Stomach (tissue), 9 donors: Measurements from ENCODE around the gene HACE1. TPM values are rescaled to one million over a fixed set of nuclear protein-coding genes. Genes with fewer than 3 reads are reported as not detected.

Experiments used
- DNase-seq, 2 donors: peaks; one replicate each; pipeline versions ENCODE4 v3.0.0 to v3.0.0-alpha.2; 2013 to 2019
- H3K27ac ChIP-seq, 5 donors: fragments of 200-600 bp in 4 of 5; sonication (generic) in 4 of 5; one replicate each; pipeline ENCODE4 v1.5.1; 2013 to 2019; ENCODE audit warnings: mild to moderate bottlenecking in 1 of 5, moderate library complexity in 1 of 5
- H3K27me3 ChIP-seq, 3 donors: fragments of 200-600 bp; sonication (generic); one replicate each; pipeline ENCODE4 v1.5.1; 2017 to 2019; ENCODE audit warnings: mixed run types in 1 of 3
- H3K36me3 ChIP-seq, 4 donors: fragments of 200-600 bp; sonication (generic); 1 replicate in 3 of 4; 2 replicates in 1 of 4; pipeline ENCODE4 v1.5.1; 2016 to 2019
- H3K4me1 ChIP-seq, 4 donors: fragments of 200-600 bp; sonication (generic); one replicate each; pipeline ENCODE4 v1.5.1; 2016 to 2019
- H3K4me3 ChIP-seq, 4 donors: fragments of 200-600 bp; sonication (generic) in 3 of 4; one replicate each; pipeline ENCODE4 v1.5.1; 2016 to 2019; ENCODE audit warnings: mild to moderate bottlenecking in 1 of 4
- H3K9me3 ChIP-seq, 4 donors: fragments of 200-600 bp; sonication (generic); one replicate each; pipeline ENCODE4 v1.5.1; 2016 to 2019
- CTCF ChIP-seq, 7 experiments: fragments of 450-650 bp in 4 of 7; fragments of 200-600 bp in 3 of 7; sonication (generic) in 3 of 7; IDR thresholded peaks; one replicate each; pipeline ENCODE4 v1.5.1; 2016 to 2019; ENCODE audit warnings: antibody characterized with exemption in 7 of 7, control low read depth in 2 of 7, mild to moderate bottlenecking in 1 of 7
- EP300 ChIP-seq: sonication (generic); formaldehyde crosslinking; IDR thresholded peaks from one replicate; pipeline ENCODE4 v1.6.1; 2017; ENCODE audit warnings: antibody characterized with exemption
- POLR2A ChIP-seq, 4 donors: fragments of 450-650 bp; IDR thresholded peaks; one replicate each; pipeline ENCODE4 v1.6.1; 2016; ENCODE audit warnings: antibody characterized with exemption in 4 of 4, control low read depth in 2 of 4, mild to moderate bottlenecking in 1 of 4, moderate library complexity in 1 of 4
- POLR2AphosphoS5 ChIP-seq, 3 donors: sonication (generic); formaldehyde crosslinking; IDR thresholded peaks; one replicate each; pipeline ENCODE4 v1.6.1; 2016; ENCODE audit warnings: antibody characterized with exemption in 3 of 3
- WGBS, 5 donors: extraction: QIAGEN DNeasy Blood & Tissue Kit in 3 of 5; methylation state at CpG; one replicate each; pipeline versions ENCODE4 v1.1.5 to v1.1.7; 2013 to 2018; 5-methylcytosine and 5-hydroxymethylcytosine counted together
- intact Hi-C: fragments of 100-400 bp; cut with DNase I; formaldehyde crosslinking; loops from one replicate; pipeline ENCODE4 v1.15.1; 2023; ENCODE audit warnings: low total_unique reads
- polyA plus RNA-seq, 3 donors: library from polyadenylated mRNA; stranded (reverse); fragments of 200-250 nt; gene quantifications; one replicate each; pipeline ENCODE4 v1.2.3, GENCODE V29; 2013
- total RNA-seq, 5 donors: library from RNA; depleted of rRNA; stranded (reverse); fragments of >200 nt; gene quantifications; one replicate each; pipeline versions ENCODE4 v1.1.0 to v1.2.3, GENCODE V29; 2014 to 2016
- donor health status: healthy with polysubstance abuse.
- donor health status: Bipolar disorder and iron deficiency.
- donor health status: healthy.

Gene HACE1
- total and polyA plus RNA-seq, 8 donors = 3.3 to 34.7 (median 9.3) TPM

GRCh38 chr6:104884867-104885517 lies 25.3 kb upstream of the HACE1 start:
- WGBS, 5 donors = 42 to 72% (median 52%) methylated on average over 7 to 12 of the region's 12 CpGs
- no peaks in the 10 kb centered on the region for H3K36me3 ChIP-seq
- no peaks in the 10 kb centered on the region for H3K4me1 ChIP-seq
- H3K27me3 ChIP-seq = peaks cover 0 to 12% (median 0%) of the 10 kb centered on the region in 3 donors
- H3K27ac ChIP-seq = no peak overlapping the region
- DNase-seq = no peak
- intact Hi-C loops = no loop called here
- H3K9me3 ChIP-seq = peaks cover 0 to 14% (median 11%) of the 10 kb centered on the region in 4 donors
- no peak overlapping the region for H3K4me3 ChIP-seq
- TF ChIP-seq POLR2AphosphoS5 (IDR thresholded peaks at IDR 0.05) (no peak), CTCF (IDR thresholded peaks at IDR 0.05) (no peak), EP300 (no peak), POLR2A (IDR thresholded peaks at IDR 0.05) (no peak)

- 35 to 52% (median 48%) methylated on average over 3 of the region's 3 CpGs for whole genome bisulfite sequencing, 5 donors
Measured at GRCh38 chr6:104881964-104882668, 22.4 kb upstream of the HACE1 start.

GRCh38 chr6:104862456-104862855 lies 2.7 kb upstream of the HACE1 start:
- intact Hi-C loops = no loop called here
- TF ChIP-seq POLR2A (IDR thresholded peaks at IDR 0.05) = no peak
- TF ChIP-seq CTCF (IDR thresholded peaks at IDR 0.05) = no peak
- no peak for TF ChIP-seq POLR2AphosphoS5 (IDR thresholded peaks at IDR 0.05)
- Histone ChIP-seq H3K4me1 (peaks cover 0 to 17% (median 11%) of the 10 kb centered on the region in 4 donors), H3K36me3 (no peaks in the 10 kb centered on the region), H3K9me3 (no peaks in the 10 kb centered on the region), H3K4me3 (no peak overlapping the region), H3K27me3 (peaks cover 0 to 8% (median 0%) of the 10 kb centered on the region in 3 donors), H3K27ac (no peak overlapping the region)
- WGBS, 5 donors = 73 to 86% (median 76%) methylated on average over 3 of the region's 3 CpGs
- no peak for DNase-seq

More at GRCh38 chr6:104881964-104882668, 22.4 kb upstream of the HACE1 start:
- TF ChIP-seq CTCF (IDR thresholded peaks at IDR 0.05) (no peak), POLR2A (IDR thresholded peaks at IDR 0.05) (no peak), POLR2AphosphoS5 (IDR thresholded peaks at IDR 0.05) (no peak), EP300 (no peak)
- no peaks in the 10 kb centered on the region for H3K4me1 ChIP-seq
- H3K27ac ChIP-seq = no peak overlapping the region
- DNase-seq = no peak
- intact Hi-C loops = no loop called here
- peaks cover 0 to 15% (median 0%) of the 10 kb centered on the region in 3 donors for H3K27me3 ChIP-seq
- no peaks in the 10 kb centered on the region for H3K9me3 ChIP-seq
- H3K4me3 ChIP-seq = no peak overlapping the region
- no peaks in the 10 kb centered on the region for H3K36me3 ChIP-seq

- TF ChIP-seq POLR2A (IDR thresholded peaks at IDR 0.05) (no peak), POLR2AphosphoS5 (IDR thresholded peaks at IDR 0.05) (no peak), EP300 (no peak), CTCF (IDR thresholded peaks at IDR 0.05) (no peak)
- peak in 1 of 2 donors; percentile 26 for DNase-seq
- Histone ChIP-seq H3K27me3 (peaks cover 0 to 8% (median 0%) of the 10 kb centered on the region in 3 donors), H3K4me3 (peak overlapping the region; percentile 79 to 94 (median 84)), H3K36me3 (no peaks in the 10 kb centered on the region), H3K9me3 (no peaks in the 10 kb centered on the region), H3K4me1 (peaks cover 0 to 17% (median 11%) of the 10 kb centered on the region in 4 donors), H3K27ac (peak overlapping the region in 4 of 5 donors; percentile 66 to 88 (median 78))
- 47 to 67% (median 54%) methylated on average over 2 of the region's 2 CpGs for WGBS, 5 donors
- intact Hi-C loops = no loop called here
Measured at GRCh38 chr6:104860221-104860620, 502 bp upstream of the HACE1 start.
